ENCODE data around the gene DHX32.
"Not testable (repeated sequence)": the region's sequence is repeated elsewhere in the genome, so short reads cannot be mapped to it uniquely, and the experiment has no call there.

The DHX32 gene, protein sequence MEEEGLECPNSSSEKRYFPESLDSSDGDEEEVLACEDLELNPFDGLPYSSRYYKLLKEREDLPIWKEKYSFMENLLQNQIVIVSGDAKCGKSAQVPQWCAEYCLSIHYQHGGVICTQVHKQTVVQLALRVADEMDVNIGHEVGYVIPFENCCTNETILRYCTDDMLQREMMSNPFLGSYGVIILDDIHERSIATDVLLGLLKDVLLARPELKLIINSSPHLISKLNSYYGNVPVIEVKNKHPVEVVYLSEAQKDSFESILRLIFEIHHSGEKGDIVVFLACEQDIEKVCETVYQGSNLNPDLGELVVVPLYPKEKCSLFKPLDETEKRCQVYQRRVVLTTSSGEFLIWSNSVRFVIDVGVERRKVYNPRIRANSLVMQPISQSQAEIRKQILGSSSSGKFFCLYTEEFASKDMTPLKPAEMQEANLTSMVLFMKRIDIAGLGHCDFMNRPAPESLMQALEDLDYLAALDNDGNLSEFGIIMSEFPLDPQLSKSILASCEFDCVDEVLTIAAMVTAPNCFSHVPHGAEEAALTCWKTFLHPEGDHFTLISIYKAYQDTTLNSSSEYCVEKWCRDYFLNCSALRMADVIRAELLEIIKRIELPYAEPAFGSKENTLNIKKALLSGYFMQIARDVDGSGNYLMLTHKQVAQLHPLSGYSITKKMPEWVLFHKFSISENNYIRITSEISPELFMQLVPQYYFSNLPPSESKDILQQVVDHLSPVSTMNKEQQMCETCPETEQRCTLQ

DNA sequence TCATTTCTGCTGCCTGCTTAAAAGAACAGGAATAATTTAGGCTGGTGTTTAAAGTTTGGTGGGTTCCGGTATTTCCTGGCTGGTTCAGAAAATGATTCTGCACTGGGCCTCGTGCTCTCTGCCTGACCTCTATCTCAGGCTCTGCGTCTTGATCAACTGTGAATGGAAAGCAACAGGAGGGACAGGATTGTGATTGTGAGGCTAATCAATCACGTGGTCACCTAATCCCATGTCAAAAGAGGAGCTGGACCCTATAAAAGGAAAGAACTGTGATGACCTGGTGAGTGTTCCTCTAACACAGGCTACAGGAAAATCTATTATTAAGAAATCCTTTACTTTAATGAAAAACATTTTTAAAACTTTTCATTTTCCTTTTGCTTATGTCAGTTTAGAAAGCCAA lies at the start of gene DHX32:
DHX32 (minus strand) TSS at position 101 of the 400 bp plus-strand sequence. CDS start 468 bp downstream, outside the sequence.
- ATAC-seq = no peak
- TF ChIP-seq ISL1 (CRISPR knock-in tag; IDR thresholded peaks at IDR 0.05) = no peak
- TF ChIP-seq PPARA (CRISPR knock-in tag; IDR thresholded peaks at IDR 0.05; ENCODE audit: borderline replicate concordance) = no peak
- no peak for TF ChIP-seq ZFP3 (CRISPR knock-in tag; IDR thresholded peaks at IDR 0.05)
- no peak for TF ChIP-seq ZNF565 (CRISPR knock-in tag; conservative IDR thresholded peaks at IDR 0.05; ENCODE audit: low read depth)
- TF ChIP-seq, protein P1, sequence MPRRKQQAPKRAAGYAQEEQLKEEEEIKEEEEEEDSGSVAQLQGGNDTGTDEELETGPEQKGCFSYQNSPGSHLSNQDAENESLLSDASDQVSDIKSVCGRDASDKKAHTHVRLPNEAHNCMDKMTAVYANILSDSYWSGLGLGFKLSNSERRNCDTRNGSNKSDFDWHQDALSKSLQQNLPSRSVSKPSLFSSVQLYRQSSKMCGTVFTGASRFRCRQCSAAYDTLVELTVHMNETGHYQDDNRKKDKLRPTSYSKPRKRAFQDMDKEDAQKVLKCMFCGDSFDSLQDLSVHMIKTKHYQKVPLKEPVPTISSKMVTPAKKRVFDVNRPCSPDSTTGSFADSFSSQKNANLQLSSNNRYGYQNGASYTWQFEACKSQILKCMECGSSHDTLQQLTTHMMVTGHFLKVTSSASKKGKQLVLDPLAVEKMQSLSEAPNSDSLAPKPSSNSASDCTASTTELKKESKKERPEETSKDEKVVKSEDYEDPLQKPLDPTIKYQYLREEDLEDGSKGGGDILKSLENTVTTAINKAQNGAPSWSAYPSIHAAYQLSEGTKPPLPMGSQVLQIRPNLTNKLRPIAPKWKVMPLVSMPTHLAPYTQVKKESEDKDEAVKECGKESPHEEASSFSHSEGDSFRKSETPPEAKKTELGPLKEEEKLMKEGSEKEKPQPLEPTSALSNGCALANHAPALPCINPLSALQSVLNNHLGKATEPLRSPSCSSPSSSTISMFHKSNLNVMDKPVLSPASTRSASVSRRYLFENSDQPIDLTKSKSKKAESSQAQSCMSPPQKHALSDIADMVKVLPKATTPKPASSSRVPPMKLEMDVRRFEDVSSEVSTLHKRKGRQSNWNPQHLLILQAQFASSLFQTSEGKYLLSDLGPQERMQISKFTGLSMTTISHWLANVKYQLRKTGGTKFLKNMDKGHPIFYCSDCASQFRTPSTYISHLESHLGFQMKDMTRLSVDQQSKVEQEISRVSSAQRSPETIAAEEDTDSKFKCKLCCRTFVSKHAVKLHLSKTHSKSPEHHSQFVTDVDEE (CRISPR knock-in tag; IDR thresholded peaks at IDR 0.05) = no peak

DNA sequence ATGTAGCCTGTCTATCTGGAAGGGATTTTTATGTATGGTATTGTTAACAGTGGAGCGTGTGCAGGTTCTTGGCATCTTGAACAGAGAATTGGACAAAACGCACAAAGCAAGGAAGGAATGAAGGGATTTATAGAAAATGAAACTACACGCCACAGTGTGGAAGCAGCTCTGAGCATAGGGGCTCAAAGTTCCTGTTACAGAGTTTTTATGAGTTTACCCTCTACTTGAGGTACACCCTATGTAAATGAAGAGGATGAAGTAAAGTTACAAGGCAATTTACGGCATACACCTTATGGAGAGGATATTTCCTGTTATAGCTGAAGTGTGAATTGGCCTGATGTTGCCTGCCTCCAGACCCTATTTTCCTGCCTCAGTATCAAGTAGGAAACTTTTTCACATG lies 48.5 kb upstream of the DHX32 start:
- no peak for TF ChIP-seq RARB (CRISPR knock-in tag; IDR thresholded peaks at IDR 0.05)
- ATAC-seq = no peak

DNA sequence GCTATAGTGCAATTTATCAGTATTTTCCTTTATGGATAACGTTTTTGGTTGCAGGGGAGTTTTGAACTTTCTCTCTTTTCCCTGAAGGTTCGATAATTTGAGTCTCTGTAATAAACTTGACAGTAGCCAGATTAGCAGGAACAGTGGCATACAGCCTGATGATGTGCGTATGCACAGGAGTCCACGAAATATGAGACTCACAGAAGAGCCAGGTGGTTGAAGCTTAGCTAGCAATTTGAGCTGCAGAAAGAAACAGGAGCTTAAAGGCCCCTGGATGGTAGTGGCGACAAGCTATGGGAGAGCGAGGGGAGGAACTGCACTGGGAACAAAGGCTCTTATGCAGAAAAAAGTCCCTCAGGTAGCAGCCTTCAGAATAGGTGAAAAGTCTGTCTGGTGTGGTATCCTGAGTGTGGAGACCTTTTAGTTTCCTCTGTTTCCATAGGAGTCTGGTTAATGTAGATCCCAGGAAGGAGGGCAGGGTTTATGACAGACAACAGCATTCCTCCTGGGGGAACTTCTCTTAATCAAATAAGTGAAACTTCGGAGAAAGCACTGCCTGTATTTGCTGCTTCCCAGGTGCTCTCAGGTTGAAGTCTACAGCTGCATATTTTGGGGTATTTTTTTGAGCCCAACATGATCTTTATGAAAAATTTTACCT lies 48.0 kb upstream of the DHX32 start:
- no peak for TF ChIP-seq BACH2 (CRISPR knock-in tag; IDR thresholded peaks at IDR 0.05; ENCODE audit: borderline replicate concordance)
- no peak for TF ChIP-seq ZFP3 (CRISPR knock-in tag; IDR thresholded peaks at IDR 0.05)
- no peak for TF ChIP-seq GLIS3 (CRISPR knock-in tag; IDR thresholded peaks at IDR 0.05)
- no peak for TF ChIP-seq ZNF8 (CRISPR knock-in tag; IDR thresholded peaks at IDR 0.05)
- TF ChIP-seq, protein P2, sequence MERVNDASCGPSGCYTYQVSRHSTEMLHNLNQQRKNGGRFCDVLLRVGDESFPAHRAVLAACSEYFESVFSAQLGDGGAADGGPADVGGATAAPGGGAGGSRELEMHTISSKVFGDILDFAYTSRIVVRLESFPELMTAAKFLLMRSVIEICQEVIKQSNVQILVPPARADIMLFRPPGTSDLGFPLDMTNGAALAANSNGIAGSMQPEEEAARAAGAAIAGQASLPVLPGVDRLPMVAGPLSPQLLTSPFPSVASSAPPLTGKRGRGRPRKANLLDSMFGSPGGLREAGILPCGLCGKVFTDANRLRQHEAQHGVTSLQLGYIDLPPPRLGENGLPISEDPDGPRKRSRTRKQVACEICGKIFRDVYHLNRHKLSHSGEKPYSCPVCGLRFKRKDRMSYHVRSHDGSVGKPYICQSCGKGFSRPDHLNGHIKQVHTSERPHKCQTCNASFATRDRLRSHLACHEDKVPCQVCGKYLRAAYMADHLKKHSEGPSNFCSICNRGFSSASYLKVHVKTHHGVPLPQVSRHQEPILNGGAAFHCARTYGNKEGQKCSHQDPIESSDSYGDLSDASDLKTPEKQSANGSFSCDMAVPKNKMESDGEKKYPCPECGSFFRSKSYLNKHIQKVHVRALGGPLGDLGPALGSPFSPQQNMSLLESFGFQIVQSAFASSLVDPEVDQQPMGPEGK (CRISPR knock-in tag; IDR thresholded peaks at IDR 0.05; ENCODE audit: borderline replicate concordance) = no peak
- no peak for TF ChIP-seq ARNTL (CRISPR knock-in tag; IDR thresholded peaks at IDR 0.05; ENCODE audit: borderline replicate concordance, low read depth)
- TF ChIP-seq TCF4 (CRISPR knock-in tag; IDR thresholded peaks at IDR 0.05; ENCODE audit: borderline replicate concordance) = no peak
- TF ChIP-seq, protein P3, sequence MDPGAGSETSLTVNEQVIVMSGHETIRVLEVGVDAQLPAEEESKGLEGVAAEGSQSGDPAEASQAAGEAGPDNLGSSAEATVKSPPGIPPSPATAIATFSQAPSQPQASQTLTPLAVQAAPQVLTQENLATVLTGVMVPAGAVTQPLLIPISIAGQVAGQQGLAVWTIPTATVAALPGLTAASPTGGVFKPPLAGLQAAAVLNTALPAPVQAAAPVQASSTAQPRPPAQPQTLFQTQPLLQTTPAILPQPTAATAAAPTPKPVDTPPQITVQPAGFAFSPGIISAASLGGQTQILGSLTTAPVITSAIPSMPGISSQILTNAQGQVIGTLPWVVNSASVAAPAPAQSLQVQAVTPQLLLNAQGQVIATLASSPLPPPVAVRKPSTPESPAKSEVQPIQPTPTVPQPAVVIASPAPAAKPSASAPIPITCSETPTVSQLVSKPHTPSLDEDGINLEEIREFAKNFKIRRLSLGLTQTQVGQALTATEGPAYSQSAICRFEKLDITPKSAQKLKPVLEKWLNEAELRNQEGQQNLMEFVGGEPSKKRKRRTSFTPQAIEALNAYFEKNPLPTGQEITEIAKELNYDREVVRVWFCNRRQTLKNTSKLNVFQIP (CRISPR knock-in tag; IDR thresholded peaks at IDR 0.05; ENCODE audit: borderline replicate concordance, low read depth) = no peak
- TF ChIP-seq RARB (CRISPR knock-in tag; IDR thresholded peaks at IDR 0.05) = no peak
- TF ChIP-seq ESRRG (CRISPR knock-in tag; IDR thresholded peaks at IDR 0.05) = no peak
- TF ChIP-seq ZNF70 (CRISPR knock-in tag; IDR thresholded peaks at IDR 0.05) = no peak
- no peak for TF ChIP-seq OSR1 (CRISPR knock-in tag; IDR thresholded peaks at IDR 0.05)
- TF ChIP-seq ISL1 (CRISPR knock-in tag; IDR thresholded peaks at IDR 0.05) = no peak
- TF ChIP-seq, protein P4, sequence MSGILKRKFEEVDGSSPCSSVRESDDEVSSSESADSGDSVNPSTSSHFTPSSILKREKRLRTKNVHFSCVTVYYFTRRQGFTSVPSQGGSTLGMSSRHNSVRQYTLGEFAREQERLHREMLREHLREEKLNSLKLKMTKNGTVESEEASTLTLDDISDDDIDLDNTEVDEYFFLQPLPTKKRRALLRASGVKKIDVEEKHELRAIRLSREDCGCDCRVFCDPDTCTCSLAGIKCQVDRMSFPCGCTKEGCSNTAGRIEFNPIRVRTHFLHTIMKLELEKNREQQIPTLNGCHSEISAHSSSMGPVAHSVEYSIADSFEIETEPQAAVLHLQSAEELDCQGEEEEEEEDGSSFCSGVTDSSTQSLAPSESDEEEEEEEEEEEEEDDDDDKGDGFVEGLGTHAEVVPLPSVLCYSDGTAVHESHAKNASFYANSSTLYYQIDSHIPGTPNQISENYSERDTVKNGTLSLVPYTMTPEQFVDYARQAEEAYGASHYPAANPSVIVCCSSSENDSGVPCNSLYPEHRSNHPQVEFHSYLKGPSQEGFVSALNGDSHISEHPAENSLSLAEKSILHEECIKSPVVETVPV (CRISPR knock-in tag; IDR thresholded peaks at IDR 0.05) = no peak
- ATAC-seq = no peak

DNA sequence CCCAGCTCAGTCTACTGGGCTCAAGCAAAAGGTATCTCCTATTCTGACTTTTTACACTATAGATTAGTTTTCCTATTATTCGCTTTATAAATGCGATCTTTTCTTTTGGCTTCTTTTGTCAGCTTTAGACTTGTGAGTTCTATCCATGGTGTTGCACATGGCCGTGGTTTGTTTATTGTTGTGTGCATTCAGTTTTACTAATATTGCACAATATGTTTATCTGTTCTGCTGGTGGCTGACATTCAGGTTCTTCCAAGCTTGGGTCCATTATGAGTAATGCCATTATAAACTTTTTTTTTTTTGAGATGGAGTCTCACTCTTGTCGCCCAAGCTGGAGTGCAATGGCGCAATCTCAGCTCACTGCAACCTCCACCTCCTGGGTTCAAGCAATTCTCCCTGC lies 46.2 kb upstream of the DHX32 start:
- not testable (repeated sequence) for ATAC-seq

Data from SK-N-SH treated with all-trans-retinoic acid at 6 μM for 48 hours (cell line).